Body of pancreas (tissue), 4 donors: Measurements from ENCODE around the gene G6PD.

Experiments
- POLR2A ChIP-seq, 3 donors: fragments of 450-650 bp; IDR thresholded peaks; one replicate each; pipeline ENCODE4 v1.6.1; 2016; ENCODE audit warnings: antibody characterized with exemption in 3 of 3, mild to moderate bottlenecking in 2 of 3
- TF ChIP-seq, protein P1 (sequence below), 7 experiments: fragments of 450-650 bp in 4 of 7; fragments of 200-600 bp in 3 of 7; sonication (generic) in 3 of 7; IDR thresholded peaks; one replicate each; pipeline ENCODE4 v1.5.1; 2016 to 2019; ENCODE audit warnings: antibody characterized with exemption in 7 of 7

DNA sequence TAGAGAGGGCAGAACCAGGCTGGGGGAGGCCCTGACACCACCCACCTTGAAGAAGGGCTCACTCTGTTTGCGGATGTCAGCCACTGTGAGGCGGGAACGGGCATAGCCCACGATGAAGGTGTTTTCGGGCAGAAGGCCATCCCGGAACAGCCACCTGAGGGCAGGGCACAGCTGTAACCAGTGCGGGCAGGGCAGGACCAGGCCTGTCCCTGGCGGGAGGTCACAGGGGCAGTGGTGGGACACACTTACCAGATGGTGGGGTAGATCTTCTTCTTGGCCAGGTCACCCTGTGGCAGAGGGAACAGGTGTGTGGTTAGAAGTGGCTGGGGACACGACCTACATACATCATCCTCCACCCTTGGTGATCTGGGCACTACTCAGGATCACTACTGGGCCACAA, 10.8 kb downstream of the G6PD start:
- TF ChIP-seq, protein P1, sequence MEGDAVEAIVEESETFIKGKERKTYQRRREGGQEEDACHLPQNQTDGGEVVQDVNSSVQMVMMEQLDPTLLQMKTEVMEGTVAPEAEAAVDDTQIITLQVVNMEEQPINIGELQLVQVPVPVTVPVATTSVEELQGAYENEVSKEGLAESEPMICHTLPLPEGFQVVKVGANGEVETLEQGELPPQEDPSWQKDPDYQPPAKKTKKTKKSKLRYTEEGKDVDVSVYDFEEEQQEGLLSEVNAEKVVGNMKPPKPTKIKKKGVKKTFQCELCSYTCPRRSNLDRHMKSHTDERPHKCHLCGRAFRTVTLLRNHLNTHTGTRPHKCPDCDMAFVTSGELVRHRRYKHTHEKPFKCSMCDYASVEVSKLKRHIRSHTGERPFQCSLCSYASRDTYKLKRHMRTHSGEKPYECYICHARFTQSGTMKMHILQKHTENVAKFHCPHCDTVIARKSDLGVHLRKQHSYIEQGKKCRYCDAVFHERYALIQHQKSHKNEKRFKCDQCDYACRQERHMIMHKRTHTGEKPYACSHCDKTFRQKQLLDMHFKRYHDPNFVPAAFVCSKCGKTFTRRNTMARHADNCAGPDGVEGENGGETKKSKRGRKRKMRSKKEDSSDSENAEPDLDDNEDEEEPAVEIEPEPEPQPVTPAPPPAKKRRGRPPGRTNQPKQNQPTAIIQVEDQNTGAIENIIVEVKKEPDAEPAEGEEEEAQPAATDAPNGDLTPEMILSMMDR (IDR thresholded peaks at IDR 0.05): no peak
- TF ChIP-seq POLR2A (IDR thresholded peaks at IDR 0.05): no peak
